ENCODE results near the gene SZRD1.

DNA sequence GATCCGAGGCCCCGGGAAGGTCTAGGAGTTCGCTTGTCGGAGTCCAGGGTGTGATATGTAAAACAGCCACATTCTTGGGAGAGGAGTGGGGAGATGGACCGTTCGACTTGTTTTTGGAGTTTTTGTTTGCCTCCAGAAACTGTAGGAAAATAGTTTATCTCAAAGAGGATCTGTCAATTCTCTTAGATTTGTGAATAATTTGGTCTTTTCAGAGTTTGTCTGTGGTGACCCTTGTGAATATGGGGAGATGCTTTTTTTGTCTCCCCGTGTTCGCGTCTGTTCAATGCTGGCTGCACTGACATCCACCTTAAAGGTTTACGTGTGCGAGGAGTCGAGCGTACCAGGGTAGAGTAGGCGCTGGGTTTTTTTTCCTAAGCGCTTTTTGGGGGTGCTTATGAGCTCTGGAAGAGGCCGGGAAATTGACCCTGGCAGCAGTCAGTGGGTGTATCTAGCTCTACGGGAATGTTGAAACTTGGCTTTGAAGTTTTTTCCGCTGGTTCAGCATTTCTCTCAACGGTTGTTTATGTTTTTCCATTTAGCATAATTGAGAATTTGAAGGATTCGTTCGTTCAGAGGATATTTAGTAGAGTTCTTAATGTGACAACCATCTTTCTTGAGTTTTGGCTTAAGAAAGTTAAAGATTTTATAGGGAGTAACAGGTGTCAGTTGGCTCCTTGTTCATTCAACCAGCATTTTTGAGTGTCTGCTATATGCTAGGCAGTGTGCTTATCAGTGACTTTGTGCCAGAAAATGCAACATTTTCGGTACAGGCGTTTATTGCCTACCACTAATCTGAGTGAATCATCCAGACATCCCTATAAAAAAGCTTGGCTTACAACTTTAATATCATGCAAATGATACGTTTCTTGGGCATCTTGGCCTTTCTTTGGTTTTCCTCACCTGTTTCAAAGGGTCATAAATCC lies 1.2 kb downstream of the SZRD1 start:
- TF ChIP-seq, protein P1, sequence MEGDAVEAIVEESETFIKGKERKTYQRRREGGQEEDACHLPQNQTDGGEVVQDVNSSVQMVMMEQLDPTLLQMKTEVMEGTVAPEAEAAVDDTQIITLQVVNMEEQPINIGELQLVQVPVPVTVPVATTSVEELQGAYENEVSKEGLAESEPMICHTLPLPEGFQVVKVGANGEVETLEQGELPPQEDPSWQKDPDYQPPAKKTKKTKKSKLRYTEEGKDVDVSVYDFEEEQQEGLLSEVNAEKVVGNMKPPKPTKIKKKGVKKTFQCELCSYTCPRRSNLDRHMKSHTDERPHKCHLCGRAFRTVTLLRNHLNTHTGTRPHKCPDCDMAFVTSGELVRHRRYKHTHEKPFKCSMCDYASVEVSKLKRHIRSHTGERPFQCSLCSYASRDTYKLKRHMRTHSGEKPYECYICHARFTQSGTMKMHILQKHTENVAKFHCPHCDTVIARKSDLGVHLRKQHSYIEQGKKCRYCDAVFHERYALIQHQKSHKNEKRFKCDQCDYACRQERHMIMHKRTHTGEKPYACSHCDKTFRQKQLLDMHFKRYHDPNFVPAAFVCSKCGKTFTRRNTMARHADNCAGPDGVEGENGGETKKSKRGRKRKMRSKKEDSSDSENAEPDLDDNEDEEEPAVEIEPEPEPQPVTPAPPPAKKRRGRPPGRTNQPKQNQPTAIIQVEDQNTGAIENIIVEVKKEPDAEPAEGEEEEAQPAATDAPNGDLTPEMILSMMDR (IDR thresholded peaks at IDR 0.05; ENCODE audit: low read depth, low read length, poor library complexity, severe bottlenecking) = no peak
- no peak for TF ChIP-seq EZH2phosphoT487 (IDR thresholded peaks at IDR 0.05; ENCODE audit: borderline replicate concordance, low read length)
